Fibroblast of villous mesenchyme (primary cell): ENCODE data around the gene ASPRV1. TPM values are rescaled to one million over a fixed set of nuclear protein-coding genes. Genes with fewer than 3 reads are reported as not detected.

Experiments
- DNase-seq: peaks from one replicate; pipeline ENCODE4 v3.0.0-alpha.2; 2010; ENCODE audit warnings: low read depth
- H3K4me3 ChIP-seq: 2 replicates; pipeline ENCODE4 v1.5.1; 2011; ENCODE audit warnings: low read depth, mild to moderate bottlenecking, low read length
- total RNA-seq: library from RNA; depleted of rRNA; stranded (reverse); fragments of >200 nt; gene quantifications from 2 replicates; pipeline ENCODE4 v1.2.3, GENCODE V29; 2012
- TF ChIP-seq, protein P1 (sequence below): IDR thresholded peaks from 2 replicates; pipeline ENCODE4 v1.5.1; 2012; ENCODE audit warnings: low read depth, mild to moderate bottlenecking, low read length; ENCODE audit not compliant: insufficient read depth

The ASPRV1 gene
- total RNA-seq, 1 donor = 0.43 TPM

- H3K4me3 ChIP-seq = no peak overlapping the region
- DNase-seq = no peak
- TF ChIP-seq, protein P1, sequence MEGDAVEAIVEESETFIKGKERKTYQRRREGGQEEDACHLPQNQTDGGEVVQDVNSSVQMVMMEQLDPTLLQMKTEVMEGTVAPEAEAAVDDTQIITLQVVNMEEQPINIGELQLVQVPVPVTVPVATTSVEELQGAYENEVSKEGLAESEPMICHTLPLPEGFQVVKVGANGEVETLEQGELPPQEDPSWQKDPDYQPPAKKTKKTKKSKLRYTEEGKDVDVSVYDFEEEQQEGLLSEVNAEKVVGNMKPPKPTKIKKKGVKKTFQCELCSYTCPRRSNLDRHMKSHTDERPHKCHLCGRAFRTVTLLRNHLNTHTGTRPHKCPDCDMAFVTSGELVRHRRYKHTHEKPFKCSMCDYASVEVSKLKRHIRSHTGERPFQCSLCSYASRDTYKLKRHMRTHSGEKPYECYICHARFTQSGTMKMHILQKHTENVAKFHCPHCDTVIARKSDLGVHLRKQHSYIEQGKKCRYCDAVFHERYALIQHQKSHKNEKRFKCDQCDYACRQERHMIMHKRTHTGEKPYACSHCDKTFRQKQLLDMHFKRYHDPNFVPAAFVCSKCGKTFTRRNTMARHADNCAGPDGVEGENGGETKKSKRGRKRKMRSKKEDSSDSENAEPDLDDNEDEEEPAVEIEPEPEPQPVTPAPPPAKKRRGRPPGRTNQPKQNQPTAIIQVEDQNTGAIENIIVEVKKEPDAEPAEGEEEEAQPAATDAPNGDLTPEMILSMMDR = no peak
Observed at GRCh38 chr2:69935011-69935410, 26.4 kb downstream of the ASPRV1 start.

GRCh38 chr2:69934614-69934908 is 26.9 kb downstream of the ASPRV1 start:
- H3K4me3 ChIP-seq = no peak overlapping the region
- DNase-seq = no peak

GRCh38 chr2:69933839-69934613 is 27.4 kb downstream of the ASPRV1 start:
- peak; percentile 90 for DNase-seq
- TF ChIP-seq, protein P1 = no peak
- peak overlapping the region; percentile 16 for H3K4me3 ChIP-seq

More at GRCh38 chr2:69934614-69934908, 26.9 kb downstream of the ASPRV1 start:
- TF ChIP-seq, protein P1 = no peak

DNA sequence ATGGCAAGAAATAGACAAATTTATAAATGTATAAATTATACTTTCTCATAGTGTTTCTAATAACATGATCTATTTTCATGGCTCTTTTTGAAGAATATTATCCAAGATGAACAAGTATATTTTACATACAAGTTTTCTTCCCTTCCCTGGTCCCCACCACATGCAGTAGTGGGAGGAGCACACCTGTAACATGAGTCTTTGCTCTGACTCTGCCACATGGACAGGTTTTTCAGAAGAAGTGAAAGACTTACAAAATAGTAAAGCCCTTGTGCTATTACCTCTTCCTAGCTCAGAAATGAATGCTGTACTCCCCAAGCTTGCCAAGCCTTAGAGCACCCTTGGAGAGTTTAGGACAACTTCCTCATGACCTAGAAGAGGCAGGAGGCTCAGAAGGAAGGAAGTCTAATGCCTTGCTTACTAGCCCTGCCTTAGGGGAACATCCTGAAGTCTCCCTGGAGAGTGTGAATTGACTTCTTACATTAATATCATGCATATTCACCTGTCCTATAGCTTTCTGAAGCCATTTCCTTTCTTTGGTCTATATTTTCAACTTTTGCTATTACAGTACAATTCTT is 28.1 kb downstream of the ASPRV1 start:
- no peak for DNase-seq
- no peak overlapping the region for H3K4me3 ChIP-seq
- TF ChIP-seq, protein P1 = no peak

DNA sequence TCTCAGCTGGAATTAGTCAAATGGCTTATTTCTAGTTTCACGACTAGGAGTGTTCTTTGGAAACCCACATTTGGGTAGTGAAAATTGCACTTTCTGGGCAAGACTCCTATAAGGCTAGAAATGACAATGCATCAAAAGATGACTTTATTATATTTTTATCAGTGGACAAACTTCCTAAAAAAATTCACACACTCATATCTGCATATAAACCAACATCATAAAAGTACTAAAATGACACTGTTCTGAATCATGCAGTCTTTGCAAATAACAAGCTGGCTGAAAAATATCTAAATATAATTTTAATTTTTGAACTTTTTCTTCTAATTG is 28.9 kb downstream of the ASPRV1 start:
- no peak for DNase-seq
- TF ChIP-seq, protein P1 = no peak
- no peak overlapping the region for H3K4me3 ChIP-seq

GRCh38 chr2:69931832-69932595 is 29.4 kb downstream of the ASPRV1 start:
- no peak overlapping the region for H3K4me3 ChIP-seq
- DNase-seq = no peak
- TF ChIP-seq, protein P1 = no peak
